Activated CD4-positive, alpha-beta memory T cell treated with anti-CD3 and anti-CD28 coated beads, Interleukin-2, amount 10 ng/mL, durations not matched to agents 7 days and 5 days (primary cell): ENCODE measurements around the gene EXOC4. TPM values are rescaled to one million over a fixed set of nuclear protein-coding genes. Genes with fewer than 3 reads are reported as not detected.
"Not testable (repeated sequence)": the region's sequence is repeated elsewhere in the genome, so short reads cannot be mapped to it uniquely, and the experiment has no call there.

Experiments
- CTCF ChIA-PET: fragments of 350-600 bp; sonication (Branson Sonifier 250); formaldehyde crosslinking; loops from one replicate; lab custom pipeline; 2021; ENCODE audit warnings: antibody characterized with exemption, inconsistent platforms; lab: Charles Lee
- POLR2A ChIA-PET: fragments of 350-600 bp; sonication (Branson Sonifier 250); formaldehyde crosslinking; loops from one replicate; lab custom pipeline; 2021; ENCODE audit warnings: antibody characterized with exemption; lab: Charles Lee
- DNase-seq: peaks from one replicate; pipeline ENCODE4 v3.0.0-alpha.2; 2020
- H3K27ac Mint-ChIP-seq: one replicate; pipeline ENCODE4 v1.8.0; 2021; ENCODE audit warnings: mild to moderate bottlenecking, mixed read lengths
- H3K27me3 Mint-ChIP-seq: one replicate; pipeline ENCODE4 v1.8.0; 2021; ENCODE audit warnings: mixed read lengths
- H3K36me3 Mint-ChIP-seq: one replicate; pipeline ENCODE4 v1.8.0; 2021; ENCODE audit warnings: low read depth, mixed read lengths
- H3K4me1 Mint-ChIP-seq: one replicate; pipeline ENCODE4 v1.8.0; 2021; ENCODE audit warnings: mixed read lengths
- H3K4me3 Mint-ChIP-seq: one replicate; pipeline ENCODE4 v1.8.0; 2021; ENCODE audit warnings: mild to moderate bottlenecking, mixed read lengths
- H3K9me3 Mint-ChIP-seq: one replicate; pipeline ENCODE4 v1.8.0; 2021; ENCODE audit warnings: mixed read lengths
- total RNA-seq, 2 experiments: library from RNA; stranded (reverse); gene quantifications; one replicate each; pipeline ENCODE4 v1.2.3, GENCODE V29; 2021

Gene EXOC4
- total RNA-seq, 2 experiments from 2014 or later: 70.1 to 71.1 TPM

GRCh38 chr7:133642907-133643306, 390.0 kb downstream of the EXOC4 start:
- Mint-ChIP-seq H3K4me3 (no peak overlapping the region), H3K36me3 (no peaks in the 10 kb centered on the region), H3K9me3 (no peaks in the 10 kb centered on the region), H3K27ac (no peak overlapping the region), H3K4me1 (no peaks in the 10 kb centered on the region), H3K27me3 (no peaks in the 10 kb centered on the region)
- DNase-seq: no peak
- ChIA-PET CTCF (no interaction called here), POLR2A (no interaction called here)

DNA sequence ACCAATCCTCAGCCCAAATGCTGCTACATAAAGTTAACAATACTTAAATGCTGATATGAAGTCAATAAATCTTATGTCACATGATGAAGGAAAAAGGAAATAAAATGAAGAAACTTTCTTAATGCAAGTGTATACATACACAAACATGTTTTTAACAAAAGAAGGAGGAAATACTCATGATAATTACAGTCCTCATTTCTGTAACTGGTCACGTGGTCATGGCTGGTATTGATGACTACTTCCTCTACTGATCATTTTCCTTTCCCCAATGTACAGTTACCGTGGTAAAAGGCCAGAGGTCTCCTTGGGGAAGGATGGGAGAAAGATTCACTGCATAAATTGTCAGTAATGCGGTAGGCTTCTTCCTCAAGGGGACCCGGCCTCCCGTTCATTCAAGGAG, 390.8 kb downstream of the EXOC4 start:
- H3K36me3 Mint-ChIP-seq, H3K27ac Mint-ChIP-seq, H3K4me1 Mint-ChIP-seq, CTCF ChIA-PET, H3K4me3 Mint-ChIP-seq, DNase-seq, POLR2A ChIA-PET, H3K9me3 Mint-ChIP-seq, H3K27me3 Mint-ChIP-seq: not testable (repeated sequence)

- no peaks in the 10 kb centered on the region for H3K36me3 Mint-ChIP-seq
Measured at GRCh38 chr7:133645884-133646391, 393.1 kb downstream of the EXOC4 start.

DNA sequence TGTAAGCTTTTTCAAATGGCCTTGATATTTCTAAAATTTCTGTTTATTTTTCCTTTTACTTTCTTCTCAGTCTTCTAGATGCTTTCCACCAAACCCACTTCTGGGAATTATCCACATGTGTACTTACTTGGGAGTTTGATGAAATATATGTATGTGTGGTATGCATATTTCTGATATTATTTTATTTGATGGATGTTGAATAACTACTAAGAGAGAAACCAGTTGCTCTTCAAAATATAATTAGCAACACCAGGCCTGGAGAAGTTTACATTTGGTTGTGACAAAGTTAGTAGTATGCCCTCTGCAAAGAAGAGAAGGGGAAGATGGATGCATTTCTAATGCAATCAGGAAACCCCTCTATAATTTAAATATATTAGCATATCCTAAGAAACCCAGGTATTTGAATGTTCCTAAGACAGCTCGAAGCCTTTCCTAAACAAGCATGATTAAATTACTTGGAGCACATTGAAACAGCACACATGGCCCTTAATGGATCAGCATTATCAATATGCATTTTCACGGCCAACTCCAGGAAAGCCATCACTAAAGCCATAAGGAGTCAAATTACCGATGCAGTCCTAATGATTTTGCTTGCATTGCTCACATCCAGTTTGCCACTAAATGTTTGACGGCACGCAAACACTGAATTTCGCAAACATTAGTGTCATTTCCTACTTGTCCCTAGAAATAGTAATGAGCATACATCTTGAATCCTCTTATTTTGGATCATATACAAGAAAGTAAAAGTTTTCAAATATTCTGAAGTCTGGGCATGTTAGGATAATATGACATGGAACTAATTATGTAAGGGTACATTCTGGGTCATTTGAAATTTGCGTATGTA, 393.8 kb downstream of the EXOC4 start:
- Mint-ChIP-seq H3K27ac (no peak overlapping the region), H3K36me3 (no peaks in the 10 kb centered on the region), H3K4me3 (no peak overlapping the region), H3K9me3 (no peaks in the 10 kb centered on the region), H3K27me3 (no peaks in the 10 kb centered on the region), H3K4me1 (no peaks in the 10 kb centered on the region)
- CTCF ChIA-PET: no interaction called here
- POLR2A ChIA-PET: no interaction called here
- DNase-seq: no peak

More at GRCh38 chr7:133645884-133646391, 393.1 kb downstream of the EXOC4 start:
- no peaks in the 10 kb centered on the region for H3K4me1 Mint-ChIP-seq
- no peaks in the 10 kb centered on the region for H3K27me3 Mint-ChIP-seq
- H3K4me3 Mint-ChIP-seq: no peak overlapping the region
- ChIA-PET POLR2A (no interaction called here), CTCF (no interaction called here)
- no peak for DNase-seq
- no peaks in the 10 kb centered on the region for H3K9me3 Mint-ChIP-seq
- H3K27ac Mint-ChIP-seq: no peak overlapping the region

- Mint-ChIP-seq H3K27me3 (no peaks in the 10 kb centered on the region), H3K4me3 (no peak overlapping the region), H3K27ac (no peak overlapping the region), H3K4me1 (no peaks in the 10 kb centered on the region), H3K9me3 (no peaks in the 10 kb centered on the region), H3K36me3 (no peaks in the 10 kb centered on the region)
- ChIA-PET CTCF (no interaction called here), POLR2A (no interaction called here)
- no peak for DNase-seq
Measured at GRCh38 chr7:133649593-133649992, 396.7 kb downstream of the EXOC4 start.

DNA sequence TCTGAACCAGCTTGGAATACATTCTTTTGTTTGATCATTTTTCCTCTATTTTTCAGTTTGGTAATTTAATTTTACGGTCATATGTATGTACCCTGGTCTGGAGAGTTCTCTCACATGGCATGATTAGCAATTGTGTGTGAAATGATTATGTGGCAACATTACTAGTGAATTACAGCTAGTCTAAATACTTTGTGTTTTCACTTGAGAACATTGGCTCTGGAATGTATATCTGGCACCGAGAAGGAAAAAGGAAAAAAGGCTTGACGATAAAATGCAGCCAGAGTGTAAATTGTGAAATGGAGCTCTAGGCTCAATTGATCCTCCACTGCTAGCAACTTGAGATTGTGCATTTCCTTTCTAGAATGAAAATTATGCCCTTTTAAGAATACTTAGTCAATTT, 397.2 kb downstream of the EXOC4 start:
- Mint-ChIP-seq H3K4me3 (no peak overlapping the region), H3K27me3 (no peaks in the 10 kb centered on the region), H3K27ac (no peak overlapping the region), H3K4me1 (no peaks in the 10 kb centered on the region), H3K9me3 (no peaks in the 10 kb centered on the region), H3K36me3 (no peaks in the 10 kb centered on the region)
- no peak for DNase-seq
- CTCF ChIA-PET: no interaction called here
- POLR2A ChIA-PET: no interaction called here

- CTCF ChIA-PET: no interaction called here
Measured at GRCh38 chr7:133650487-133651300, 397.8 kb downstream of the EXOC4 start.

DNA sequence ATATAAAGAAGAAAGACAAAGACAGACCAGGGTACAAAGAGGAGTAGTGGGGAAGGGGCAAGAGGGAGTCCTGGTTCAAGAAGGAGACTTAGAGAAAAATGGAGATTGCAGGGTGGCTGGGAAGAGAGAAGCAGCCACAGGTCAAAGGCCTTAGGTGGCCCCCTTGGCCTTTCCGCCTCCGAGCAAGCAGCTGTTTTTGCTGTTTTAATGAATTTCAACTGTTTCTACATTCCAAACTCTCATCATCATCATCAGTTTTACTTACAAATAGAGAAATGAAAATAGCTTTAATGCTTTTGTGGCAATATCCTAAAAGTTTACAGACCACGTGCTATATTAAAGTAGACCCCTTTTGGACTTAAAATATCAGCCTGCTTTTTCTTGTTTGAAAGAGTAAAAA, 399.7 kb downstream of the EXOC4 start:
- Mint-ChIP-seq H3K27ac (no peak overlapping the region), H3K4me1 (no peaks in the 10 kb centered on the region), H3K4me3 (no peak overlapping the region), H3K27me3 (no peaks in the 10 kb centered on the region), H3K36me3 (no peaks in the 10 kb centered on the region), H3K9me3 (no peaks in the 10 kb centered on the region)
- CTCF ChIA-PET: no interaction called here
- DNase-seq: no peak
- POLR2A ChIA-PET: no interaction called here

More at GRCh38 chr7:133650487-133651300, 397.8 kb downstream of the EXOC4 start:
- H3K4me1 Mint-ChIP-seq: no peaks in the 10 kb centered on the region
- no peak overlapping the region for H3K4me3 Mint-ChIP-seq
- POLR2A ChIA-PET: no interaction called here
- no peaks in the 10 kb centered on the region for H3K36me3 Mint-ChIP-seq
- H3K27ac Mint-ChIP-seq: no peak overlapping the region
- DNase-seq: no peak
- no peaks in the 10 kb centered on the region for H3K27me3 Mint-ChIP-seq
- no peaks in the 10 kb centered on the region for H3K9me3 Mint-ChIP-seq

GRCh38 chr7:133654547-133654946, 401.7 kb downstream of the EXOC4 start:
- Mint-ChIP-seq H3K9me3 (no peaks in the 10 kb centered on the region), H3K27ac (no peak overlapping the region), H3K27me3 (no peaks in the 10 kb centered on the region), H3K4me3 (no peak overlapping the region), H3K4me1 (no peaks in the 10 kb centered on the region), H3K36me3 (no peaks in the 10 kb centered on the region)
- ChIA-PET POLR2A (no interaction called here), CTCF (no interaction called here)
- DNase-seq: no peak

- H3K9me3 Mint-ChIP-seq: no peaks in the 10 kb centered on the region
- POLR2A ChIA-PET: no interaction called here
- CTCF ChIA-PET: no interaction called here
- peaks cover 4% of the 10 kb centered on the region for H3K36me3 Mint-ChIP-seq
- H3K4me3 Mint-ChIP-seq: no peak overlapping the region
- peaks cover 3% of the 10 kb centered on the region for H3K4me1 Mint-ChIP-seq
- no peak overlapping the region for H3K27ac Mint-ChIP-seq
- H3K27me3 Mint-ChIP-seq: no peaks in the 10 kb centered on the region
- DNase-seq: no peak
Measured at GRCh38 chr7:133662276-133662675, 409.4 kb downstream of the EXOC4 start.

DNA sequence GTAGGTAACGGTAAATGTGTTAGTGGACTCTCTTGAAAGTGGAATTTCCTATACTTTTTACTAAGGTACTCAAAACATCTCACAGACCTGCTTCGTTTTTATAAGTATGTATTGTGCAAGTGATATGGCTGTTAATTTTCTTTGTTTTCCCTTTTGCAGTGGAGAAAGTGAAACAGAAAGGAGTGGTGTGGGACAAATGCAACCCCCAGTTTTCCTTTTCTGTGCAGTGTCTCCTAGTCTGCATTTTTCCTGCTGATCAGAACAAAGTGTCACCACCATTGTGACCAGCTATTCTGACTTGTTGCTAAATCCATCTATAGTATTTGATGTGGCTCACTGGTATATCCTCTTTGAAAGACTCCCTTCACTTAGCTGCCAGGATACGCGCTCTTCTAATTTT, 410.0 kb downstream of the EXOC4 start:
- no peak for DNase-seq
- no peaks in the 10 kb centered on the region for H3K9me3 Mint-ChIP-seq
- H3K36me3 Mint-ChIP-seq: peaks cover 4% of the 10 kb centered on the region
- no peak overlapping the region for H3K4me3 Mint-ChIP-seq
- no peaks in the 10 kb centered on the region for H3K27me3 Mint-ChIP-seq
- peaks cover 3% of the 10 kb centered on the region for H3K4me1 Mint-ChIP-seq
- POLR2A ChIA-PET: no interaction called here
- CTCF ChIA-PET: no interaction called here
- H3K27ac Mint-ChIP-seq: no peak overlapping the region

- Mint-ChIP-seq H3K4me1 (peaks cover 3% of the 10 kb centered on the region), H3K9me3 (no peaks in the 10 kb centered on the region), H3K36me3 (peaks cover 4% of the 10 kb centered on the region), H3K27ac (no peak overlapping the region), H3K27me3 (no peaks in the 10 kb centered on the region), H3K4me3 (no peak overlapping the region)
- ChIA-PET POLR2A (no interaction called here), CTCF (no interaction called here)
- no peak for DNase-seq
Measured at GRCh38 chr7:133664528-133664927, 411.6 kb downstream of the EXOC4 start.

- ChIA-PET CTCF (no interaction called here), POLR2A (no interaction called here)
- Mint-ChIP-seq H3K27me3 (no peaks in the 10 kb centered on the region), H3K4me3 (no peak overlapping the region), H3K36me3 (peaks cover under 1% of the 10 kb centered on the region), H3K27ac (no peak overlapping the region), H3K4me1 (no peaks in the 10 kb centered on the region), H3K9me3 (no peaks in the 10 kb centered on the region)
- no peak for DNase-seq
Measured at GRCh38 chr7:133668296-133669060, 415.6 kb downstream of the EXOC4 start.
